DOHH2 (cell line): ENCODE measurements around the gene ZBTB49.
A peak's percentile ranks its signal among the peaks of the same experiment; 100 is the strongest.
"Not testable (repeated sequence)": the region's sequence is repeated elsewhere in the genome, so short reads cannot be mapped to it uniquely, and the experiment has no call there.

Source experiments
- H3F3A ChIP-seq: fragments of 200-600 bp; sonication (generic), shearing (Covaris generic); 2 replicates; pipeline ENCODE4 v1.6.0; 2016; ENCODE audit warnings: antibody characterized with exemption, mild to moderate bottlenecking; ENCODE audit not compliant: control insufficient read depth, insufficient read depth
- H3K27ac ChIP-seq: fragments of 200-600 bp; sonication (generic); 2 replicates; pipeline ENCODE4 v1.5.1; 2014; ENCODE audit warnings: low read depth, mild to moderate bottlenecking, low read length, moderate library complexity
- H3K27me3 ChIP-seq: fragments of 200-600 bp; sonication (generic); 2 replicates; pipeline ENCODE4 v1.6.1; 2014; ENCODE audit warnings: mild to moderate bottlenecking, low read length, mixed read lengths; ENCODE audit not compliant: control insufficient read depth
- H3K36me3 ChIP-seq: fragments of 200-600 bp; sonication (generic); 2 replicates; pipeline ENCODE4 v1.6.1; 2014; ENCODE audit warnings: mild to moderate bottlenecking, low read length, moderate library complexity, mixed read lengths; ENCODE audit not compliant: control insufficient read depth
- H3K4me1 ChIP-seq: fragments of 200-600 bp; sonication (generic); 2 replicates; pipeline ENCODE4 v1.6.1; 2014; ENCODE audit warnings: mild to moderate bottlenecking, low read length, mixed read lengths; ENCODE audit not compliant: control insufficient read depth
- H3K4me2 ChIP-seq: fragments of 200-600 bp; sonication (generic); 2 replicates; pipeline ENCODE4 v1.6.0; 2014; ENCODE audit warnings: mild to moderate bottlenecking, low read length, moderate library complexity
- H3K4me3 ChIP-seq: fragments of 200-600 bp; sonication (generic); 2 replicates; pipeline ENCODE4 v1.5.1; 2014; ENCODE audit warnings: mild to moderate bottlenecking, low read length, mixed read lengths
- H3K79me2 ChIP-seq: fragments of 200-600 bp; sonication (generic); 2 replicates; pipeline ENCODE4 v1.6.1; 2014; ENCODE audit warnings: mild to moderate bottlenecking, low read length, mixed read lengths; ENCODE audit not compliant: control insufficient read depth
- H3K9me2 ChIP-seq: fragments of 200-600 bp; sonication (generic); replicated peaks from 2 replicates; pipeline ENCODE4 v1.6.1; 2014; ENCODE audit warnings: mild to moderate bottlenecking, low read length, mixed read lengths; ENCODE audit not compliant: control insufficient read depth
- H3K9me3 ChIP-seq: fragments of 200-600 bp; sonication (generic); 2 replicates; pipeline ENCODE4 v1.6.1; 2014; ENCODE audit warnings: antibody characterized with exemption, low read length, mixed read lengths; ENCODE audit not compliant: control insufficient read depth, insufficient read depth
- H4K20me1 ChIP-seq: fragments of 200-600 bp; sonication (generic); 2 replicates; pipeline ENCODE4 v1.6.0; 2014; ENCODE audit warnings: low read depth, mild to moderate bottlenecking, antibody characterized with exemption, low read length, moderate library complexity; ENCODE audit not compliant: control insufficient read depth, insufficient read depth
- CTCF ChIP-seq: fragments of 200-600 bp; sonication (generic); IDR thresholded peaks from one replicate; pipeline ENCODE4 v1.5.1; 2014; ENCODE audit warnings: antibody characterized with exemption, mild to moderate bottlenecking, low read depth, low read length; ENCODE audit not compliant: poor library complexity, severe bottlenecking
- EZH2phosphoT487 ChIP-seq: fragments of 200-600 bp; sonication (generic); IDR thresholded peaks from 2 replicates; pipeline ENCODE4 v1.6.1; 2017; ENCODE audit warnings: borderline replicate concordance, mild to moderate bottlenecking, antibody characterized with exemption, low read length, moderate library complexity, mixed read lengths

ZBTB49 gene

GRCh38 chr4:4248029-4248884, 41.8 kb upstream of the ZBTB49 start, which contains the start of gene TMEM128:
TSS of gene TMEM128 (minus strand) at chr4:4248223. CDS start at chr4:4248202, 21 bp downstream.
- H3K27me3 ChIP-seq = 0 out of 2 replicates have a peak, but pooled peaks cover 2% of the 10 kb centered on the region
- peak within 1 kb of the TSS; percentile 99 for H3K4me3 ChIP-seq
- H3K9me2 ChIP-seq = no peaks in the 10 kb centered on the region
- TF ChIP-seq CTCF = no peak
- TF ChIP-seq EZH2phosphoT487 = no peak
- no peaks in the 10 kb centered on the region for H3F3A ChIP-seq
- H3K36me3 ChIP-seq = peaks cover 37% of the 10 kb centered on the region
- H4K20me1 ChIP-seq = no peaks in the 10 kb centered on the region
- peak within 1 kb of the TSS; percentile 91 for H3K4me2 ChIP-seq
- no peaks in the 10 kb centered on the region for H3K9me3 ChIP-seq
- peak within 1 kb of the TSS; percentile 74 for H3K27ac ChIP-seq
- H3K4me1 ChIP-seq = peaks cover 23% of the 10 kb centered on the region
- H3K79me2 ChIP-seq = peaks cover 28% of the 10 kb centered on the region

GRCh38 chr4:4248885-4249203, 41.2 kb upstream of the ZBTB49 start:
- Histone ChIP-seq H3K4me2 (peak overlapping the region; percentile 91), H4K20me1 (no peaks in the 10 kb centered on the region)

DNA sequence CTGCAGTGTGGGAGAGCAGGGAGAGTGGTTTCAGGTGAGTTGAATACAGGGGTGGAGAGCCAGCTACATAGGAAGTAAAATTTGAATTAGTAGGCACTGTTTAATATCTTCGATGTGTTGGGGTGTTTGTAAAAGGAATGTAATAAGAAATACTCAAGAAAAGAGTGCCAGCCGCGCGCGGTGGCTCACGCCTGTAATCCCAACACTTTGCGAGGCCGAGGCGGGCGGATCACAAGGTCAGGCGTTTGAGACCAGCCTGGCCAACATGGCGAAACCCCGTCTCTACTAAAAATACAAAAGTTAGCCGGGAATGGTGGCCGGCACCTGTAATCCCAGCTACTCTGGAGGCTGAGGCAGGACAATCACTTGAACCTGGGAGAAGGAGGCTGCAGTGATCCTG, 40.7 kb upstream of the ZBTB49 start:
- not testable (repeated sequence) for H3K27me3 ChIP-seq, H3K9me3 ChIP-seq, H3F3A ChIP-seq, H3K27ac ChIP-seq, H4K20me1 ChIP-seq, H3K9me2 ChIP-seq
- H3K79me2 ChIP-seq = peaks cover 28% of the 10 kb centered on the region
- H3K36me3 ChIP-seq = peaks cover 26% of the 10 kb centered on the region
- peaks cover 24% of the 10 kb centered on the region for H3K4me1 ChIP-seq
- H3K4me3 ChIP-seq = peak overlapping the region; percentile 99
- H3K4me2 ChIP-seq = peak overlapping the region; percentile 91

More at GRCh38 chr4:4248885-4249203, 41.2 kb upstream of the ZBTB49 start:
- Histone ChIP-seq H3F3A (no peaks in the 10 kb centered on the region), H3K27me3 (0 out of 2 replicates have a peak, but pooled peaks cover 4% of the 10 kb centered on the region), H3K4me3 (peak overlapping the region; percentile 99), H3K9me3 (no peaks in the 10 kb centered on the region), H3K4me1 (peaks cover 24% of the 10 kb centered on the region), H3K36me3 (peaks cover 31% of the 10 kb centered on the region), H3K27ac (peak overlapping the region; percentile 74), H3K79me2 (peaks cover 28% of the 10 kb centered on the region), H3K9me2 (no peaks in the 10 kb centered on the region)
- TF ChIP-seq CTCF = no peak
- TF ChIP-seq EZH2phosphoT487 = no peak

- peaks cover 28% of the 10 kb centered on the region for H3K79me2 ChIP-seq
- no peaks in the 10 kb centered on the region for H4K20me1 ChIP-seq
- H3F3A ChIP-seq = no peaks in the 10 kb centered on the region
- H3K4me1 ChIP-seq = peaks cover 24% of the 10 kb centered on the region
- H3K36me3 ChIP-seq = peaks cover 21% of the 10 kb centered on the region
- H3K9me2 ChIP-seq = no peaks in the 10 kb centered on the region
- 0 out of 2 replicates have a peak, but pooled peaks cover 4% of the 10 kb centered on the region for H3K27me3 ChIP-seq
- TF ChIP-seq EZH2phosphoT487 = no peak
- no peak for TF ChIP-seq CTCF
- H3K27ac ChIP-seq = no peak overlapping the region
- no peak overlapping the region for H3K4me2 ChIP-seq
- no peak overlapping the region for H3K4me3 ChIP-seq
- no peaks in the 10 kb centered on the region for H3K9me3 ChIP-seq
These were observed 40.2 kb upstream of the ZBTB49 start for GRCh38 chr4:4249866-4250265.
